Activated CD8-positive, alpha-beta memory T cell treated with anti-CD3 and anti-CD28 coated beads for 48 hours (primary cell): ENCODE data around the gene PTPRN2.

ENCODE experiments used
- DNase-seq, 3 experiments: peaks; one replicate each; pipeline ENCODE4 v3.0.0-alpha.2; 2020; ENCODE audit warnings: low read depth in 2 of 3, low spot score in 2 of 3

Gene PTPRN2

GRCh38 chr7:157547611-157548010, 1040.0 kb downstream of the PTPRN2 start:
- DNase-seq: no peak

- DNase-seq: no peak
Measured at GRCh38 chr7:157547102-157547501, 1040.5 kb downstream of the PTPRN2 start.

GRCh38 chr7:157545681-157546060, 1042.0 kb downstream of the PTPRN2 start:
- DNase-seq: no peak

- DNase-seq: no peak
Measured at GRCh38 chr7:157544980-157545680, 1042.5 kb downstream of the PTPRN2 start.

GRCh38 chr7:157544226-157544625, 1043.4 kb downstream of the PTPRN2 start:
- DNase-seq: no peak

- no peak for DNase-seq
Measured at GRCh38 chr7:157543791-157544190, 1043.8 kb downstream of the PTPRN2 start.

GRCh38 chr7:157543276-157543675, 1044.3 kb downstream of the PTPRN2 start:
- DNase-seq: no peak

- no peak for DNase-seq
Measured at GRCh38 chr7:157542068-157543021, 1045.3 kb downstream of the PTPRN2 start.

- no peak for DNase-seq
Measured at GRCh38 chr7:157541295-157542067, 1046.1 kb downstream of the PTPRN2 start.

GRCh38 chr7:157540606-157541294, 1046.9 kb downstream of the PTPRN2 start:
- DNase-seq: no peak

GRCh38 chr7:157540020-157540419, 1047.6 kb downstream of the PTPRN2 start:
- no peak for DNase-seq

GRCh38 chr7:157539521-157539920, 1048.1 kb downstream of the PTPRN2 start:
- no peak for DNase-seq

- no peak for DNase-seq
Measured at GRCh38 chr7:157538735-157539134, 1048.9 kb downstream of the PTPRN2 start.

- DNase-seq: no peak
Measured at GRCh38 chr7:157538321-157538720, 1049.3 kb downstream of the PTPRN2 start.

- DNase-seq: no peak
Measured at GRCh38 chr7:157537056-157537455, 1050.6 kb downstream of the PTPRN2 start.

- no peak for DNase-seq
Measured at GRCh38 chr7:157532068-157532467, 1055.6 kb downstream of the PTPRN2 start.

GRCh38 chr7:157529768-157530560, 1057.7 kb downstream of the PTPRN2 start:
- DNase-seq: no peak

- DNase-seq: no peak
Measured at GRCh38 chr7:157528785-157529341, 1058.8 kb downstream of the PTPRN2 start.

- DNase-seq: no peak
Measured at GRCh38 chr7:157527686-157528085, 1059.9 kb downstream of the PTPRN2 start.
